Measurements from ENCODE around the gene DNTTIP2. TPM values are rescaled to one million over a fixed set of nuclear protein-coding genes. Genes with fewer than 3 reads are reported as not detected.

The DNTTIP2 gene
- total and polyA plus RNA-seq, 9 of the 15 experiments (the other 6 are each of a cell fraction or from before 2014, with no cell fraction given): 50.4 to 138 (median 97.0) TPM

- no peak for TF ChIP-seq USF2 (CRISPR knock-in tag; IDR thresholded peaks at IDR 0.05)
- peak; percentile 86 for TF ChIP-seq MYC (IDR thresholded peaks at IDR 0.05; ENCODE audit: low read depth, low read length)
- TF ChIP-seq MYC (CRISPR knock-in tag; IDR thresholded peaks at IDR 0.05; ENCODE audit: borderline replicate concordance, low read depth): no peak
- TF ChIP-seq SMARCB1 (IDR thresholded peaks at IDR 0.05; ENCODE audit: insufficient read length, low read depth): peak; percentile 40
- TF ChIP-seq XRCC5 (IDR thresholded peaks at IDR 0.05; ENCODE audit: low read depth, low read length): peak; percentile 85
- TF ChIP-seq EP400 (IDR thresholded peaks at IDR 0.05): peak; percentile 54; the same call in 1 of the 2 replicates
- TF ChIP-seq MAFG (tag; conservative IDR thresholded peaks at IDR 0.05): peak; percentile 98
- peak; percentile 83 for TF ChIP-seq RBBP5 (IDR thresholded peaks at IDR 0.05; ENCODE audit: borderline replicate concordance, insufficient read depth, low read length, poor library complexity, severe bottlenecking)
- TF ChIP-seq, protein P1, sequence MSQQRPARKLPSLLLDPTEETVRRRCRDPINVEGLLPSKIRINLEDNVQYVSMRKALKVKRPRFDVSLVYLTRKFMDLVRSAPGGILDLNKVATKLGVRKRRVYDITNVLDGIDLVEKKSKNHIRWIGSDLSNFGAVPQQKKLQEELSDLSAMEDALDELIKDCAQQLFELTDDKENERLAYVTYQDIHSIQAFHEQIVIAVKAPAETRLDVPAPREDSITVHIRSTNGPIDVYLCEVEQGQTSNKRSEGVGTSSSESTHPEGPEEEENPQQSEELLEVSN (IDR thresholded peaks at IDR 0.05; ENCODE audit: borderline replicate concordance in 1 of 2, extremely low read depth in 1 of 2, insufficient read depth in 1 of 2, insufficient read length in 1 of 2, low read depth in 1 of 2, low read length in 1 of 2, poor library complexity in 1 of 2, severe bottlenecking in 1 of 2): peak; percentile 84 to 88
- TF ChIP-seq ARID1B (IDR thresholded peaks at IDR 0.05): peak; percentile 78
- TF ChIP-seq RBFOX2 (IDR thresholded peaks at IDR 0.05; ENCODE audit: low read depth, low read length): peak; percentile 96
- TF ChIP-seq STAT5A (IDR thresholded peaks at IDR 0.05; ENCODE audit: borderline replicate concordance, low read length): peak; percentile 45; the same call in 1 of the 2 replicates
- peak; percentile 89 for TF ChIP-seq NFE2L1 (tag; IDR thresholded peaks at IDR 0.05; ENCODE audit: borderline replicate concordance, low read depth)
- peak; percentile 94 for TF ChIP-seq GATAD2B (IDR thresholded peaks at IDR 0.05; ENCODE audit: borderline replicate concordance)
- TF ChIP-seq SRF (CRISPR knock-in tag; IDR thresholded peaks at IDR 0.05): no peak
- peak; percentile 57; the same call in 1 of the 2 replicates for TF ChIP-seq CREB1 (IDR thresholded peaks at IDR 0.05)
- peak; percentile 60 for TF ChIP-seq CREB1 (CRISPR knock-in tag; IDR thresholded peaks at IDR 0.05)
- TF ChIP-seq NR2C1 (IDR thresholded peaks at IDR 0.05): no peak
- TF ChIP-seq NR2C1 (tag; IDR thresholded peaks at IDR 0.05): no peak
- peak; percentile 36; the same call in 1 of the 2 replicates for TF ChIP-seq E2F3 (CRISPR knock-in tag; IDR thresholded peaks at IDR 0.05)
- TF ChIP-seq ELK3 (CRISPR knock-in tag; IDR thresholded peaks at IDR 0.05): no peak
- peak; percentile 40 for TF ChIP-seq TCF3 (CRISPR knock-in tag; IDR thresholded peaks at IDR 0.05)
- peak; percentile 77 for TF ChIP-seq ZNF134 (CRISPR knock-in tag; conservative IDR thresholded peaks at IDR 0.05)
Measured at GRCh38 chr1:93909146-93910050, 30.4 kb upstream of the DNTTIP2 start, which contains the start of gene GCLM (continued).

Data from K562 (cell line).